NCI-H226 (cell line): Measurements from ENCODE around the gene RNGTT.
"Not testable (repeated sequence)": the region's sequence is repeated elsewhere in the genome, so short reads cannot be mapped to it uniquely, and the experiment has no call there.

ENCODE experiments used
- DNase-seq: peaks from one replicate; pipeline ENCODE4 v3.0.0-alpha.2; 2015

Gene RNGTT

GRCh38 chr6:88864359-88865054, 98.9 kb downstream of the RNGTT start:
- no peak for DNase-seq

GRCh38 chr6:88860310-88860709, 103.1 kb downstream of the RNGTT start:
- no peak for DNase-seq

DNA sequence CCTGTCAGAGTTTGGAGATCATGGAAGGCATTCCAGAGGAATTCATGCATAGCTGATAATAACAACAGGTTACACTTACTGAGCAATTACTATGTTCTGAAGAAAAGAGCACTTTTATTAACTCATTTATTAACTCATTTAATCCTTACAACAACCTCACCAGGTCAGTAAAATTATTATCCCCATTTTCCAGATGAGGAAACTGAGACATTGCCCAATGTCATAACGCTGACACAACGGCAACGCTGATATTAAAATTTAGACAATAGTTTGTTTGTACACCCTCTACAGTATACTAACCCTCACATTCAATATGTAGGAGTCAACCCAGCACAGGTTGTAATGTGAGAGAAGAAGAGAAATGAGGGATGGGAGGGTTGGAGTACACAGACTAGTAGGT, 105.0 kb downstream of the RNGTT start:
- DNase-seq = no peak

DNA sequence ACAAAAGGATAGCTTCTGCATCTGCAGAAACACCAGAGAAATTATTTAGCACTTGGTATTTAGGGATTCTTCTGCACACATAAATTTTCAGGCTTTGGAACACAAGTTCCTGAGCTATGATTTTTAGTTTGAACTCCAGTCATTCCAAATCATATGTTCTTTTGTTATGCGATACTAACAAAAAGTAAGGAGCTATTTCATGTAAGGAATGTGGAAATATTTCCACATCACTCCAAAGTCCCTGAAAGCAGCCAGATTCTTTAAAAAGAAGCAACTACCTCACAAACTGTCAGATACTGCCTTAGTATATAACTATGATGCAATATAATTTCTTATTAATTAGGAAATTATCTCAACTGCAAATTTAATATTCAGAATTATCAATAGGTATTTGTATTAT, 106.9 kb downstream of the RNGTT start:
- DNase-seq = no peak

GRCh38 chr6:88855541-88856147, 107.8 kb downstream of the RNGTT start:
- no peak for DNase-seq

GRCh38 chr6:88852775-88853174, 110.6 kb downstream of the RNGTT start:
- no peak for DNase-seq

- DNase-seq = no peak
These were observed 111.4 kb downstream of the RNGTT start for GRCh38 chr6:88852000-88852399.

DNA sequence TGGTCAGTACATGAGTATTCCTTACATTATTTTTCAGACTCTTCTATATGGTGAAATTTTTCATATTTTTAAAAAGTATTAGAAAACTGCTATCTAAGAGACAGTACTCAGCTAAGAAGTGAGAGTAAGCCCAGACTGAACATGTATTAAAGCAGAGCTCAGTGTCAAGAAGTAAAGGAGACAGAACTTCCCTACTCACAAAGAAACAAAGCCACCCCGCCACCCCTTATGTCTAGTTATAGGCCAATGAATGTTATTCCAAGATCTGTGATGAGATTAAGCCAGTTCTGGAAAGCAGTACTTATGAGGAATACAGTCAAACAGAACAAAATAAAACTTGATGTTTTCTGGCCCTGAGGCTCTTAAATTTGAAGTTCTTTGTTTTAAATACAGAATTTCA, 114.5 kb downstream of the RNGTT start:
- no peak for DNase-seq

DNA sequence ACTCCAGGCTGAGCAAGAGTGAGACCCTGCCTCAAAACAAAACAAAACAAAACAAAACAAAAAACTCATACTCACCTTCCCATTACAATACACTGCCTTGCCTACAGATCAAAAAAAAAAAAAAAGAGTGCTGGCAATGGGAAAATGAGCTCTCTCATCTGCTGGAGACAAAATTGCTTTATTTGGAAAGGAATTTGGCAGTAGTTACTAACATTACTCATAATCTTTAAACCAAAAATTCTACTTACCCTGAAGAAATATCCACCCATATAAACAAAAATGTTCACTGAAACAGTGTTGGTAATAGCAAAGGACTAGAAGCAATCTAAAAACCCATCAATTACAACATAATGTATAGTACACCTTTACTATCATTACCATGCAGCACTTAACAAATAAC, 120.4 kb downstream of the RNGTT start:
- peak; percentile 14 for DNase-seq

DNA sequence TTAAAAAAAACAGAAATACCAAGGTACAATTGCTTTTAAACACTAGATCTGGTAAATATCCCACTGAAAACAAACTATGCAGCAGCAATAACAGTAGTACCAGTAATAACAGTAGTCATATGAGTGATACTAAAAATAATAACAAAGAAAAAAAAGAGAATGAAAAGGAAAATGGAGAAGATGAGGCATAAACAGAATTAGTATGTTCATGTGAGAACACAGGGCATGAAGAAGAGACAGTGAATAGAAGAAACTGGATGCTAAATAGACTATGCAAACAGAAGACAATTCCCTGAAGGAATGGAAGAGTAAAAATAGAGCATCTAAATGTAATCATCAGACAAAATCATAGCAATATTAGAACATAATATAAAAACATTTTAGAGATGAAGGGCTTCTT, 121.1 kb downstream of the RNGTT start:
- no peak for DNase-seq

GRCh38 chr6:88840796-88841539, 122.5 kb downstream of the RNGTT start:
- DNase-seq = no peak

GRCh38 chr6:88840289-88840688, 123.1 kb downstream of the RNGTT start:
- no peak for DNase-seq

DNA sequence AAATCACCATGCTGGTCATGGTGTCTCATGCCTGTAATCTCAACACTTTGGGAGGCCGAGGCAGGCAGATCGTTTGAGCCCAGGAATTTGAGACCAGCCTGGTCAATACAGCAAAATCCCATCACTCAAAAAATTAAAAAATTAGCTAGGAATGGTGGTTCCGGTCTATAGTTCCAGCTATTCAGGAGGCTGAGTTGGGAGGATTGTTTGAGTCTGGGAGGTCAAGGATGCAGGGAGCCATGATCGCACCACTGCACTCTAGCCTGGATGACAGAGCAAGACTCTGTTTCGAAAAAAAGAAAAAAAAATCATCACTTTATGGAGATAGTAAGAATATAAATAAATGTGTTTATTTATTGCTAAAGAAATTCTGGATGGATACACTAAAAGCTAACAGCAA, 124.1 kb downstream of the RNGTT start:
- no peak for DNase-seq

GRCh38 chr6:88835210-88835609, 128.2 kb downstream of the RNGTT start:
- no peak for DNase-seq

GRCh38 chr6:88833071-88833470, 130.3 kb downstream of the RNGTT start:
- not testable (repeated sequence) for DNase-seq

DNA sequence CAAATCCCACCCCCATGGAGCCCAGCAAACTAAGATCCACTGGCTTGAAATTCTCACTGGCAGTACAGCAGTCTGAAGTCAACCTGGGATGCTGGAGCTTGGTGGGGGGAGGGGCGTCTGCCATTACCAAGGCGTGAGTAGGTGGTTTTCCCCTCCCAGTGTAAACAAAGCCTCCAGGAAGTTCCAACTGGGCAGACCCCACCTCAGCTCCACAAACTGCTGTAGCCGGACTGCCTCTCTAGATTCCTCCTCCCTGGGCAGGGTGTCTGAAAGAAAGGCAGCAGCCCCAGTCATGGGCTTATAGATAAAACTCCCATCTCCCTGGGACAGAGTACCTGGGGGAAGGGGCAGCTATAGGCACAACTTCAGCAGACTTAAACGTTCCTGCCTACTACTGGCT, 135.8 kb downstream of the RNGTT start:
- not testable (repeated sequence) for DNase-seq

DNA sequence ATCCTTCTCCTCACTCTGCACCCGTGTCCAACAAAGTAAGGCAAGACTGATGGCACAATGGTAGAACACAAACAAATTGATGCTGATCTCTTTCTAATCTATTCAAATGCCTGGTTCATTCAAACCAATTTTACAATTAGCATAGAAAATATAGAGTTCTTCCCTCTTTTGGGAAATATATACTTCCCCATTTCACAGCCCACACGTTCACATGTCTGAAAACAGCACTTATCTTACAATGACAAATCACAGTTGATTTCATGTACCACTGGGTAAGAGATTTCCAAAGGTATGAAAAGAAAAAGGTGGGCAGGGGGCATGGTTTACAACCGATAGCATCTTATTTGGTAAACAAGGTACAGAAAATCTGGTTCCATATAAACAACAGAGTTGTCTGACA, 137.6 kb downstream of the RNGTT start:
- DNase-seq = no peak

GRCh38 chr6:88823998-88824397, 139.4 kb downstream of the RNGTT start:
- DNase-seq = peak; percentile 49

DNA sequence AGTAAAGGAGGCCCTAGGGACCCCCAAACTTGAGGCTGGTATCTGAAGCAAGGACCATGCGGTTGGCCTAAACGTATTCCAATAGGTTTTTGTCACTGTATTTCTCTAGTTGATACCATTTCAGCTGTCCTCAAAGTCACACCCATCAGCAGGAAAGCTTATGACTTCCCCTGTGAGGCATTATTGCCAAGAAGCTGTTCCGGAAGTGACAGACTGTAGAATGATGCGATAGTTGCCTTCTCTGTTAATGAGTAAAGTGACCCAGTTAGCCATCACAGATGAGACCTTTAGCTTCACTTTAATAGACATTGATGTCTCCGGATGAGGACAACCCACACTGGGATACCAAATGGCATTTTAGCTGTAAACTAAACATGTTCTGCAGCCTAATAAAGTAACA, 147.9 kb downstream of the RNGTT start:
- DNase-seq = no peak

GRCh38 chr6:88814909-88815308, 148.5 kb downstream of the RNGTT start:
- peak; percentile 14 for DNase-seq

GRCh38 chr6:88813045-88813444, 150.4 kb downstream of the RNGTT start:
- no peak for DNase-seq

GRCh38 chr6:88810701-88811100, 152.7 kb downstream of the RNGTT start:
- no peak for DNase-seq

DNA sequence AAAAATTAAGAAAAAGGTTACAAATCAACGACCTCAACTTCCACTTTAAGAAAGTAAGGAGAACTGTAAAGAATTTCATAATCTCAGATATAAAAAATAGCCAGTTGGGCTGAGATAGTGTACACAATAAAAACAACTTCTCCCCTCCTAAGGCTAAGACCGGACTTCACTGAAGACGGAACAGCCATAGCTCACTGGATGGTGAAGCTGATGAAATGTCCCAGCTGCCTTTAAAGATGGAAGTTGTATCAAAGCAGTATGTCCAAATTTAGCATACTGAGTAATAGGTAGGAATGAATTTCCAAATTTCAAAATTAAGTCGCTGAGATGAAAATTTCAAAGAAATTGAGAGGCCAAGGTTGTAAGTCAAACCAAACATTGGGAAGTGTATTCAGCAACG, 153.3 kb downstream of the RNGTT start:
- DNase-seq = no peak

DNA sequence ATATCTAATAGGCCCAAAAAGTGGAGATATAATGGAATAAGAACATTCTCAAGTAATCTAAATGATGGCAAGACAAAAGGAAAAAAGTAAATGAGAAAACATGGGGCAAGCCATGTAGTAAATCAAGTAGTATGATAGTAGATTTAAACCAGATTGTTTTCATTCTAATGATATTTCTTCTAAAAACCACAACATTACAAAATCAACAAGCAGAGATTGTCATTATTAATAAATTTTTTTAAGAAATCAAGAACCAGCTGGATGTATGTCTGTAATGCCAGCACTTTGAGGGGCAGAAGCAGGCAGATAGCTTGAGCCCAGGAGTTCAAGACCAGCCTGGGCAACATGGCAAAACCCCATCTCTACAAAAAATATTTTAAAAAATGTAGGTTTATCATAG, 155.0 kb downstream of the RNGTT start:
- no peak for DNase-seq
